Measurements from ENCODE around the gene LDAF1.

DNA sequence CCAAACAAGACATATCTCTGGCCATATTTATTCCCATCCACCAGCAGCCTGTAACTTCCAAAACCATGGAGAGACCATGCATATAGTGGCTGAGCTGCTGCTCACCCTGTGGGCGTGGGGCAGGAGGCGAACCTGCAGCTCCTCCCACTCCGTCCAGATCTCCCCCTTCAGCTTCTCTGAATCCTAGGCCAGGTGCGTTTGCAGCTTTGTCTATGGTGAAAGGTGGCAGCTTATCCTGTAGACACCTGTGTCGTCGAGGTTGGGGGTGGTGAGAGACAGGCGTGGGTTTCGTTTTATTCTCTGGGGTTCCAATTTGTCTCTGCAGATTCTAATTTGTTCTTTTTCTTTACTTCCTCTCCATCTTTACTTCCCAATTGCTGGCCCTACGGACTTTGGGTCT, 65.3 kb downstream of the LDAF1 start:
- TF ChIP-seq, protein P1, sequence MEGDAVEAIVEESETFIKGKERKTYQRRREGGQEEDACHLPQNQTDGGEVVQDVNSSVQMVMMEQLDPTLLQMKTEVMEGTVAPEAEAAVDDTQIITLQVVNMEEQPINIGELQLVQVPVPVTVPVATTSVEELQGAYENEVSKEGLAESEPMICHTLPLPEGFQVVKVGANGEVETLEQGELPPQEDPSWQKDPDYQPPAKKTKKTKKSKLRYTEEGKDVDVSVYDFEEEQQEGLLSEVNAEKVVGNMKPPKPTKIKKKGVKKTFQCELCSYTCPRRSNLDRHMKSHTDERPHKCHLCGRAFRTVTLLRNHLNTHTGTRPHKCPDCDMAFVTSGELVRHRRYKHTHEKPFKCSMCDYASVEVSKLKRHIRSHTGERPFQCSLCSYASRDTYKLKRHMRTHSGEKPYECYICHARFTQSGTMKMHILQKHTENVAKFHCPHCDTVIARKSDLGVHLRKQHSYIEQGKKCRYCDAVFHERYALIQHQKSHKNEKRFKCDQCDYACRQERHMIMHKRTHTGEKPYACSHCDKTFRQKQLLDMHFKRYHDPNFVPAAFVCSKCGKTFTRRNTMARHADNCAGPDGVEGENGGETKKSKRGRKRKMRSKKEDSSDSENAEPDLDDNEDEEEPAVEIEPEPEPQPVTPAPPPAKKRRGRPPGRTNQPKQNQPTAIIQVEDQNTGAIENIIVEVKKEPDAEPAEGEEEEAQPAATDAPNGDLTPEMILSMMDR (conservative IDR thresholded peaks at IDR 0.05; ENCODE audit: low read depth, low read length): no peak
- TF ChIP-seq EZH2 (IDR thresholded peaks at IDR 0.05; ENCODE audit: borderline replicate concordance, low read depth, low read length, poor library complexity, severe bottlenecking): no peak
